ENCODE results near the gene SIGMAR1.

Gene SIGMAR1

DNA sequence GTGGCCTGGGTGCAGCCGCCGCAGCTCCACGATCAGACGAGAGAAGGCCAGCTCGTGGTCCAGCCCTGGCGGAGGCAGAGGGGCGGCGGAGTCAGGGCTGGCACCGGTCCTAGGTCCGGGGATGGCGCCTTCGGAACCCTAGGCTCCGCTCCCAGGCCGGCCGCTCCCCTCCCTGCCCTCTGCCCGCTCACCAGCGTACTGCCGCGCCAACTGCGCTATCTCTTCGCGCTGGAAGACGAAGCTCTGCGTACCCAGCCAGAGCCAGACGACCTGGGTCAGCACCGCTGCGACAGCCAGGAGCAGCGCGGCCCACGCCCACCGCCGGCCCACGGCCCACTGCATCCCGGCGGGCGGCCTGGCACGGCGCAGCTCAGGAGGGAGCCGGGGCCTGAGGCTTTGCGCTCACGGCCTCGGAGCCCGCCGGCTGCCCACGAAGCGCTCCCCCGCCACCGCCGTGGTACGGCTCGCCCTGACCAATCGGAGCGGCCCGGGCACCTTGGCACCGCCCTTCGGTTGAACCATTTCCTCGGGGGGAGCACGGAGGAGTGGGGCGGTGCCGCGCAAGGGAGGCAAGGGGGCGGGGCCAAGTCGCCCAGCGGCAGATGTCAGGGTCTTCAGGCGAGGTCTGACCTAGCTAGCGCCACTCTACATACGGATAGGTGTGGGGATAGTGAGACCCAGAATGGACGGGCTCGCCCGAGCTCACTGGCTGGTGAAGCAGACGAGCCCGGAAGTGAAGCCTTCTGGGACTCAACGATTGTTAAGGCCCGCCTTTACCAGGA lies at the start of gene SIGMAR1:
Gene SIGMAR1 (minus strand): TSS at position 432 of the 782 bp plus-strand sequence. CDS start 90 bp downstream, at position 342.
- DNase-seq: peak; percentile 95

DNA sequence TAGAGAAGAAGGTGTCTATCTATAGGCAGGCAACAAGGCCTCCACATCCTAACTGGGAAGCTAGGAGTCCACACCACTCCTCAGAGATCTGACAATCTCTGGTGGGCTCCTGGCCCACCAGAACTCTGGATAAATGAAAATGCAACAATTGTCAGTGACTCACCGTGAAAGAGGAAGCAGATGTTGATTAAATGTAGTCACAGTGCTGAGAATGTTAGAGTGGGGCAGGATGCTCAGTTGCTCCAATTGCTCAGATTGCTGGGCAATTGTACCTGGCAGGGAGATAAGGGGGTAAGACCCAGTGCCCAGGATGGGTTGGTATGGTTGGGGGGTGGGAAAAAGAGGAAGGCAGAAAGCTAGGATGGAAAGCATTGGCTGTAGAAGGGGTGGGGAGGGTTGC lies 49.1 kb upstream of the SIGMAR1 start:
- DNase-seq: no peak

DNA sequence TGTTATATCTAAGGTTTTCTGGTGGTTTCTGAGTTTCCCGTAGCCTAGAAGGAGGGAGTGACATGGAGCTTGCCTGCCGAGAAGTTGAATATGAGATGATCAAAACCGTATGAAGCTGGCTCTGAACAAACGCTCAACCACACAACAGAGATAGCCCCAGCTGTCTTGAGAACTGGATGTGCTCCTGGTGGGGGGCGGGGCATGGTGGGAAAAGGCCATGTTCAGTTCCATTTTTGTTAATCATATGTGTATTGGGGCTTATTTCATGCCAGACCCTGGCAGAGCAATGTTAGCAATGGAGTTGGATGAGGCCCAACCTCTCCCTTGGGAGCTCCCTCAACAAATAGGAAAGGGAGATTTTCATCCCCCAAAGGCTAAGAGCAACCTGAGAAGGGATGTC lies 48.6 kb upstream of the SIGMAR1 start:
- DNase-seq: no peak

DNA sequence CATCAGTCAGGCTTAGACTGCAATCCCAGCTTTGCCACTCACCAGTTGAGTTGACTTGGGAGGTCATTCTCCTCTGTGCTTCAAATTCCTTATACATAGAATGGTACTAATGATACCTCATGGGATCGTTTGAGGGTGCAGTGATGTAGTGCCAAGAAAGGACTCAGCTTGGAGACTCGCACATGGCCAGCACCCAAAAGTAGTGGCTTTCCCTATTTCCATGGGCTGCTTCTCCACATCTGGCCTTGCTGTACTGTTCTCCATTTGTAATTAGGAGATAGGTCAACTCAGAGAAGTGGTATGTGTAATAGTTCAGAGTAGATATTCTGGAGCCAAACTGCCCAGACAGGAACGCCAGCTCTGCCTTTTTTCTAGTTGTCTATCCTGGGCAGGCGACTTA lies 48.0 kb upstream of the SIGMAR1 start:
- DNase-seq: no peak

DNA sequence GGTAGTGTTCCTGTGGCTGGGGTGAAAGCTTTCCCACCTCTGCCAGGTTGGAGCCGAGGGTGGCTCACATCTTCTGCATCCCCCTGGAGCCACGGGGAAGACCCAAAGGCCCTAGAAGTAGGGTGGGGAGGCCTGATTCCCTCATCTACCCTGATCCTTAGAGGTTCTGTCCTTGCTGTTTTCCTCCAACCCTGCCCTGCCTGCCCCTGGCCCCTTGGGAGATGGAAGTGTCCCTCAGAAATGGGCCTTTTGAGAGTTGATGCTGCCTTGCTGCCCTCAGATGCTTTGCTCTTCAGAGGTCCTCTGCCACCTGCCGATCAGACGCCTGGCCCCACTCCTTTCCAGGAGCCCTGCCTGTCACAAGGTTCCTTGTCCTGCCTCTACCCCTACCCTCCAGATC lies 47.2 kb upstream of the SIGMAR1 start:
- DNase-seq: no peak

DNA sequence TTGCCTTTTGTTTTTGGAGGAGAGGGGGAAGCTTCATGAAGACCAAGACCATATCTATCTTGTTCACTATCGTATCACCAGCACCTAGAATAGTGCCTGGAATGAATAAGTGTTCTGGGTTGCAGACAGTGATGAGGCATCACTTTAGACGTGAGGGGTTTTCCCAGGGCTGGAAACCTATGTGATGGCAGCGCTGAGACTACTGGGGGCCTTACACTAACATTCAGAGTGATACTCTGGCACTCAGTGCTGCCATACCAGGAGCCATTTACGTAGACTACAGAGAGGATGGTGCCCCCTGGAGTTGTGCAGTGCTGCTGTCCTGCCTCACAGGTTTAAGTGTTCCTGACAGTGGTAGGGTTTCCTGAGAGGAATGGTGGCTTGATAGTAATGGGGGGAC lies 46.6 kb upstream of the SIGMAR1 start:
- no peak for DNase-seq

DNA sequence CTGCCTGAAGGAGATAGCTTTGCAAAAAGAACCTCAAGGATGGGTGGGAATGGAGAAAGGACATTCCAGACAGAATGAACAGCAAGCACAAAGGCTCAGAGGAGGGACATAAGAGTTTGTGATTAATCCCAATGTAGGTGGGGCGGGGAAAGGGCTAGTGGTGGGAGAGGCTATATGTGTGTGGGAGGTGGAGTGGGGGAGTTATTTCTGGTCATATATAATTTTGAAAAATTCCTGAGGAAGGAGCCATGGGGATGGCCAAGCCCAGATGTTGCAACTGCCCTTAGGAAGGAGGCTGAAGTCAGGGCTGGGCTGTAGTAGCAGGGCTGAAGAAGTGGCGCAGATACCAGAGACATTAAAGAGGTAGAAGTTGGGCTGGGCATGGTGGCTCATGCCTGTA lies 38.3 kb upstream of the SIGMAR1 start:
- DNase-seq: no peak

DNA sequence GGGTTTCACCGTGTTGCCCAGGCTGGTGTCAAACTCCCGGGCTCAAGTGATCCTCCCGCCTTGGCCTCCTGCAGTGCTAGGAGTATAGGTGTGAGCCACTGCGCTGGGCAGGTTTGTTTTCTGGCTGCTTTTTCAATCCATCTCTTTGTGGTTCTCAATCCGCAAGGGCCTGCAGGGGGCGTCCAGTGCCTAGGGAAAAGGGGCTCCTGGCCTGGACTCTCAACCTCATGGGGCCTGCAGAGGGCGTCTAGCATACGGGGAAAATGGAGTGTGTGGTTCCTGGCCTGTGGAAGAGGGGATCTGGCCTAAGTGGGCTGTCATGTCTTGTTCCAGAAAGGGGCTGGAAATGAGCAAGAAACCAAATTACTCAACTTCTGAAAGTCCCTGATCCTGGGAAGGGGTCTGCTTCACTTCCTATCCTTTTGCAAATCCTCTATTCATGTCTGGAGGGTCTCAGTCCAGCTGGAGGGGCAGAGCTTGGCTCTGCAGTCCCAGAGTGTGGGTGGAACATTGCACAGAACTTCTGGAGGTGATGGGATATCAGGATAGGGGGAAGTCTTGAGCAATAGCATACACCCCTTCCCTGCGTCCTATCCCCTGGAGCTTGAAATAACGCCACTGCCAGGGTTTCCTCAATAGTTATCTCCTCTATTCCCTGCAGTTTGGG lies 37.6 kb upstream of the SIGMAR1 start:
- DNase-seq: peak; percentile 57

DNA sequence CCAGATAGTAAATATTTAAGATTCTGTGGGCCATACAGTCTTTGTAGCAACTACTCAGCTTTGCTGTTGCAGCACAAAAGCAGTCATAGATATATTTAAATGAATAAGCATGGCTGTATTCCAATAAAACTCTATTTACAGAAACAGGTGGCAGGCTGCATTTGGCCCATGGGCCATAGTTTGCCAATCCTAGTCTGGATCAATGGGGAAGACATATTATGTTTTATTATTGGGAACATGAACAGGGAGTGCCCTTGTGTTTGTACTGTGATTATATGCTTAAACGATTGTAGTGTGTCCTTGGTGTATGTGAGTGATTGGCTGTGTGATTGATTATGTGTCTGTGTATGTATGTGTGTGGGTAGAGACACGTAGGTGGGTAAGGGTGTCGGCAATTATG lies 36.9 kb upstream of the SIGMAR1 start:
- no peak for DNase-seq

DNA sequence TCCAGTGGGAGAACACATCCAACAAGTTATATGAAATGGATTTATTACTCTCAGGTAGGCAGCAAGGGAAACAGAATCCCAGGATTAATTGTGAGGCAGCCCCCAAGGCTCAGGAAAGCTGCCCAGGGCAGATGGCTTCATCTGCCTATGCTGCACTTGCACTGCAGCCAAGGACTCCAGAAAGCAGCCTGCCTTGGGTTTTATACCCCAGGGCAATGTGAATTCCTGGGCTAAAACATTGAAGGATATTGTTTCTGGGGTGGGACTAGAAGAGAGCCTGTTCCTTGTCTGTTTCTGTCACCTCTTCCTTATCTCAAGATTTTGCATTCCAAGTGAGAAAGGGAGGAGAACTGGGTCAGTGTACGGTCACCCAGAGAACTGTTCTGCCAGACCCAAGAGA lies 33.7 kb upstream of the SIGMAR1 start:
- no peak for DNase-seq

DNA sequence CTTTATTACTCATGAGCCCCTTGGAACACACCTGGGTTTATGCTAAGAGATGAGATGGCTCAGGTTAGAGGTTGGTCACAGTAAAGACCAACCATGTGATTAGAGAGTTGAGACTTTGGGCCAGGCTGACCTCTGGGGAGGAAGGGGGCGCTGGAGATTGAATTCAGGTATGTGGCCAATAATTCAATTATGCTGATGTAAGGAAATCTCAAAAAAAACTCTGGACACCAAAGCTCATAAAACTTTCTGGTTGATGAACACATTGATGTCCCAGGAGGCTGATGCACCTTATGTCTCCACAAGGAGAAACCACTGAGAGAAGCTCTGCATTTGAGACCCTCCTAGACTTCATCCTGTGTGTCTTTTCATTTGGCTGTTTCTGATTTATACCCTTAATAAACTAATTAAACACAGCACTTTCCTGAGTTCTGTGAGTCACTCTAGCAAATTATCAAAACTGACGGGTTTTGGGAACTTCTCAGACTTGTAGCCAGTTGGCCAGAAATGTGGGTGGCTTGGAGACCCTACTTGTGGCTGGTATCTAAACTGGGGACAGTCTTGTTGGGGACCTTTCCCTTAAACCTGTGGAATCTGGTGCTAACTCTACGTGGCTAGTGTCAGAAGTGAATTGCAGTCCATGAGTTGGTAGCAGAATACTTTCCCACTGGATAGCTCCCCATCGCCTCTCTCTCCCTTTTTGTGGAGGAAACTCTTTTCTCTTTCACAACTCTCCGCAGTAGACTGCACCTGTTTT lies 32.4 kb upstream of the SIGMAR1 start:
- DNase-seq: no peak

DNA sequence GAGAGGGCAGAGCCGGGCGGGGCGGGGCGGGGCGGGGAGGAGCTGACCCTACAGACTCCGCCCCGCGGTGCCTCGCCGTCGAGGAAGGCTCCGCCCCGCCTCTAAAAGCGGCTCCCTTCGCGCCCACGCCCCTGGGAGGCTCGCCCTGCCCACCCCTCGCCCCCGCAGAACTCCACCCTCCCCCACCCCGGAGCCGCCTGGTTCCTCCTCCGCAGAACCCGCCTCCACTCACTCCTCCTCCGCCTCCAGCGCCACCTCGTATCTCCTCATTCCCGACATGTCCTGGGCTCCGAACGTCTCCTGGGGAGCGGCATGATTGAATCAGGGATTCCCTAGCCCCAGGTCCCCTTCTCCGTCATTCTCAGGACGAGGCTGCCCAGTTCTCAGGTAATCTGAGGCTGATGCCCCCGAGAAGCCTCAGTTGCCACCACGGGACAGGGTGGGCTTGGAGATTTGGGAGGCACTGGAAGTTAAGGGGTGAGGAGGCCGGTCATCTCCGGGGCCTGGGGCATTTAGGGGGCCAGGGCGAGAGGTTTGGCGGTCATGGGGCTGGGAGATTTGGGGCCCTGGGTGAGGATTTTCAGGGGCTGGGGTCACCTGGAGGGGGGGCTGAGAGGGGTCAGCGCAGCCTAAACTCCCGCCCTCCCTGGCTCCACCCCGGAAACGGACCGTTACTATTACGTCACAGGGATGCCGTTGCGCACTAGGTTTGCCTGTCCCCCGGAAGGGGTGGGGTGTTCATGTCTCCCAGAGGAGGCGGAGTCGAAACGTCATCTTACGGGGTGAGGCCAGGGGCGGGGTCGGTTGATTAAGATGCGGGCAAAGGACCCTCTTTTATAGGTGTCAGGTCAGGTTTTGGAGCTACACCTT lies 28.0 kb upstream of the SIGMAR1 start:
- peak; percentile 95 for DNase-seq

DNA sequence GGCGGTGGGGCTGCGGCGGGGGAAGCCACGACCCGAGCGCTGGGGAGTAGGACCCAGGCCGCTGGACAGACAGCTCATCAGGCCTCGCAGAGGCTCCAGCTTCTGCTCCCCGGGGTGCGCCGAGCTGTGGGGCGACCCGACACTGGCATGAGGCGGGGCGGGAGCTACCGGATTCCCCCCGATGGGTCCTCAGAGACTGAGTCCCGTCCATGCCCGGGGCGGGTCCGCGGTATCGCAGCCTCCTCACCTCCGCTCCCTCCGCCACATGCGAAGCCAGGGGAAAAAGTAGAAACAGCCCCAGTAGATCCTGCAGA lies 27.4 kb upstream of the SIGMAR1 start:
- no peak for DNase-seq

DNA sequence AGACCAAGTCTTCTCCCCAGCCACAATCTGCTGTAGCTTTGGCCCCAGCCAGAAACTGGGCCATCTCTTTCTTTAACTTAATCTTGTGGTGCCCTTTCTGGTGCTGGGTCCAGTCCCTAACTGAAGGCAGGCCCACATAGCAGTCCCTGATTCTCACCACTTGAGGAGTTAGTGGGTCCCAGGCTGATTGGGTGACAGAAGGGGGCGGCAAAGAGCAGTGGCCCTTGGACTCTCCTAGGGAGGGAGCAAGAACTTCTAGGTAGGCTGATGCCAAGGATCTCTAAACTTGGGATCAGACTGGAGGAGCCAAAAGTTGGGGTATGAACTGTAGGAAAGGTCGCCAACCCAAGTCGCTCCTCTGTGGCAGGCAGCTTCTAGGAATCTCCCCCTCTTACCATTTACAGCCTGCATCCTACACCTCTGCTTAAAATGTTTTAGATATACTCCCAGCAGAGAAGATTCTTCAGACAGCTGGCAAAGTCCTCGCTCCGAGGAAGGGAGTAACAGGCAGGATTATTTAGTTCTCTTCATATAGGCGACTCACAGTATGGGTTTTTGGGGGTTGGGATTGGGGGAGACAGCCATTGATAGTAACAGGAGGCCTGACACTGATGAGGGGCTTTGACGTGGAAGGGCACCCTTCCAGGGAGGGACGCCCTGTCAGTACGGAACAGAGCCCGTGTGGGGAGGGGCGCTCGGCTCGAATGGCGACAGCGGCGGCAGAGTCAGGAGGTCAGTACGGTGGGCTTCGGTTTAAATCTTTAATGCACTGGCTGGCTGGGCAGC lies 26.9 kb upstream of the SIGMAR1 start:
- DNase-seq: peak; percentile 73

DNA sequence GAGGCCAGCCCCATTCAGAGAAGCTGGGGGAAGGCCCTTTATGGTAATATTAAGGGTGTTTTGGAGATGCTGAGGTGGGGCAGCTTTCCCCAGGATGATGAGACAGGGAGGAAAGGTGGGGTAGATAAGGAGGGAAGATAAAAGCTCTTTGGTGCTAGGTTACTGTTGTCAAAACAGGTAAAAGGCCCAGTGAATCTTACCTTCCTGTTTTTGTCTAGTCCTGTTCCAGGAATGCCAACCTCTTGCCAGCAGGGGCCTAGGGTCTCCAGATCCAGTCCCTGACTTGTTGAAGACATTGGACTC lies 25.7 kb upstream of the SIGMAR1 start:
- no peak for DNase-seq

DNA sequence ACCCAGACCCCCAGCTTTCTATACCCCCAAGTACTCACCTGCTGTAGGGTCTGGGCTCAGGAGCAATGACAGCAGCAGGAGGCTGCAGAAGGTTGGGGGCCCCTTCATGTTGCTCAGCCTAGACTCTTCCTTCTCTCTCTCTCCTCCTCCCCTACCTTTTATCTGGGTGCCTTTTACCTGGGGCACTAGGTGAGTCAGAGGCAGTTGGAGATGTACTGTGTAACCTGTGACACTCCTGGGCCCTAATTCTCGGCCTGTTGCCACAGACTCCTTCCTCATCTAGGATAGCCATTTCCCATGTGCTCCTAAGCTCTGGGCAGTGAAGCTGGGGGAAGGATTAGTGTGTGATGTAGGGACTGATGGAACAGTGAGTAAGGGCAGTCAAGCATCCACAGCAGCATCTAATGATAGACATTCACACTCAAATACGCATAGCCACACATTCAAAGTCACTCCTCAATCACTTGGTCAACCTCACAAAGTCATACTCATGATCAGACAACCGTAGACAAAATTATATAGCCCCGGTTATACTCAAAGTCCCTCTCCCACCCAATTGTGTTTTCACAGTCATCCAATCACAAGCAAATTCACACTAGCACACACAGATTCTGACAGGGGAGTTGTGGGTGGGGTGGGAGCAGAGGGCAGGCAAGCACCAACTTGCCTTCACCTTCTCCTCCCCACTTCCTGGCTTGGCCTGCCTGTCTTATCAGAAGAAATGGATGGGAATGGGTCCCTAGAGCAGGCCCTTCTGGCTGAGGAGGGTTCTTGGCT lies 25.1 kb upstream of the SIGMAR1 start, which contains the start of gene CCL27:
Gene CCL27 (minus strand): TSS at position 132 of the 777 bp plus-strand sequence. CDS start 24 bp downstream, at position 108.
- DNase-seq: no peak

DNA sequence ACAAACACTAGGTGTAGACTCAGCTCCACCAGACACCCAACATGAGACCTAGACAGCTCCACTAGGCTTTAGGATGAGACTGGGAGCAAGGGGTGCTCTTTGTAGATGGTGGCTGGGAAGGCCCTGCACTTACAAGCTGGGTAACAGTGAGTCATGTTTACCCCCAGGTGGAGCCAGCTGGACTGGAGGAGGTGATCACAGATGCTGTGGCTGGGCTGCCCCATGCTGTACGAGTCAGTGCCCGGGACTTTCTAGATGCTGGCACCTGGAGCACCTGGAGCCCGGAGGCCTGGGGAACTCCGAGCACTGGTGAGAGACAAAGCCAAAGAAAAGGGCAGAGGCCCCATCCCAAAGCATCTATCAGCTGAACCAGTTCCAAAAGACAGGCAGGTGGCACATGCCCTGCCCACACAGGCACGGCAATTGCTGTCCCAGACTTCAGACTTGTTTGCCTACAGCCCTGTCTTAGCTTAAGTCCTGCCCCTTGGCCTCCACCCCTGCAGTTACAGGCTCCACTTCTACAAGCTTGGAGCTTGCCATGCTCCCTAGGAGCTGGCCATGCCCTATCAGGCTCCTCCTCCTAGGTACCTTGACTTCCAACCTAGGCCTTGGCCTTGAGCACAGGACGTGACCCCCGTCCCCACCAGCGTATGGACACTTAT lies 22.1 kb upstream of the SIGMAR1 start:
- DNase-seq: no peak

DNA sequence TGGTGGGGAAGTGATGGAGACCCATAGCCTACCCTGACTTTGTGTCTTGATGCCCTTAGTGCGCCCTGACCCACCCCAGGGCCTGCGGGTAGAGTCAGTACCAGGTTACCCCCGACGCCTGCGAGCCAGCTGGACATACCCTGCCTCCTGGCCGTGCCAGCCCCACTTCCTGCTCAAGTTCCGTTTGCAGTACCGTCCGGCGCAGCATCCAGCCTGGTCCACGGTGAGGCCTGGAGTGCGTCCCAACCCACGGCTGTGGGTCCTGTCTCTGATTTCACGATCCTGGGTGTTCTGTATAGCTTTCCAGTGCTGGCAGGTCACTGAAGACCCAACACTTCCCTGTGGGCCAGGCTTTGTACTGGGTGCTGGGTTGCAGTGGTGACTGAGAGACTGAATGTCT lies 20.9 kb upstream of the SIGMAR1 start:
- peak; percentile 13 for DNase-seq

DNA sequence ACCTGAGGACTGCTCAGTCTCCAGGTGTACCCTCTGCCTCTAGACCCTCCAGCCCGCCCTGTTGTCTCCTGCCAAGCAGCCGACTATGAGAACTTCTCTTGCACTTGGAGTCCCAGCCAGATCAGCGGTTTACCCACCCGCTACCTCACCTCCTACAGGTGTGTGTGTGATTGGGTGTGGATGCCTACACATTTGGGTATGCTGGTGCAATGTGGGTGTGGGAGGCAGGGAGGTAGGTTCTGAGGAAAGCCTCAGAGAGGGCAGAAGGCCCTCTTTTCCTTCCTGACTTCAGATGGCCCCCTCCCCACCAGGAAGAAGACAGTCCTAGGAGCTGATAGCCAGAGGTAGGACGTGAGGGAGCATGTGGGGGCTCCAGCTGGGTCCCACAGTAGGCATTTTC lies 19.4 kb upstream of the SIGMAR1 start:
- no peak for DNase-seq

DNA sequence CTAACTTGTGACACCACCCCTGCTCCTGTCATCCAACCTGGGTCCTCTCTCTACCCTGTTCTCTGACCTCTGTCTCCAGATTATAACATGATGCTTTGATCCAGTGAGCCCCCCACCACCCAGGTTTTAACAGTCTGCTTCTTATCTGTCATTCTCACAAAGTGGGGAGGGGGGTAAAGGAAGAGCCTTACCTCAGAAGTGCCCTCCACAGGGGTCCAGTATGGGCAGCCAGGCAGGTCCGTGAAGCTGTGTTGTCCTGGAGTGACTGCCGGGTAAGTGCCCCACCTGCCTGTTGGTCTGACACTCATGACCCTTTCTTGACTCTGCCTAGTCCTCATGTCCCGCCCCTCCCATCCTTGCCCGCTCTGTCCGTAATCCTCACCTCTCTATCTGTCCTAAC lies 17.8 kb upstream of the SIGMAR1 start:
- no peak for DNase-seq

All from left hindlimb (tissue), 1 donor.